Astrocyte (in vitro differentiated cells and primary cell): ENCODE data around the gene VAC14. TPM values are rescaled to one million over a fixed set of nuclear protein-coding genes. Genes with fewer than 3 reads are reported as not detected.
A peak's percentile ranks its signal among the peaks of the same experiment; 100 is the strongest.

Experiments used
- DNase-seq: peaks from one replicate; pipeline ENCODE4 v3.0.0-alpha.2; 2010; ENCODE audit warnings: low read depth
- FAIRE-seq: peaks from 2 replicates; lab custom pipeline; 2011; peaks lifted over from hg19 to GRCh38; lab: Jason Lieb, UNC
- H2AFZ ChIP-seq: 2 replicates; pipeline ENCODE4 v1.6.0; 2012; ENCODE audit warnings: low read depth, low read length, inconsistent platforms
- H3K27ac ChIP-seq: 2 replicates; pipeline ENCODE4 v1.5.1; 2011; ENCODE audit warnings: low read depth, low read length, inconsistent platforms
- H3K27me3 ChIP-seq: 2 replicates; pipeline ENCODE4 v1.6.0; 2011; ENCODE audit warnings: low read length, inconsistent platforms; ENCODE audit not compliant: insufficient read depth
- H3K36me3 ChIP-seq: 2 replicates; pipeline ENCODE4 v1.5.1; 2011; ENCODE audit warnings: low read length, inconsistent platforms; ENCODE audit not compliant: insufficient read depth
- H3K4me1 ChIP-seq: 2 replicates; pipeline ENCODE4 v1.5.1; 2011; ENCODE audit warnings: low read length, inconsistent platforms; ENCODE audit not compliant: insufficient read depth
- H3K4me2 ChIP-seq: 2 replicates; pipeline ENCODE4 v1.6.0; 2012; ENCODE audit warnings: low read length, inconsistent platforms
- H3K4me3 ChIP-seq: 2 replicates; pipeline ENCODE4 v1.5.1; 2011; ENCODE audit warnings: low read depth, mild to moderate bottlenecking, low read length, inconsistent platforms; ENCODE audit not compliant: insufficient read depth
- H3K79me2 ChIP-seq: 2 replicates; pipeline ENCODE4 v1.6.0; 2012; ENCODE audit warnings: mild to moderate bottlenecking, low read length, inconsistent platforms; ENCODE audit not compliant: insufficient read depth
- H3K9ac ChIP-seq: 2 replicates; pipeline ENCODE4 v1.6.0; 2012; ENCODE audit warnings: mild to moderate bottlenecking, low read length, inconsistent platforms
- H3K9me3 ChIP-seq: 2 replicates; pipeline ENCODE4 v1.5.1; 2012; ENCODE audit warnings: low read depth, mild to moderate bottlenecking, low read length, inconsistent platforms; ENCODE audit not compliant: insufficient read depth
- H4K20me1 ChIP-seq: 2 replicates; pipeline ENCODE4 v1.6.0; 2012; ENCODE audit warnings: low read length, inconsistent platforms; ENCODE audit not compliant: insufficient read depth
- H3K27ac Mint-ChIP-seq: one replicate; pipeline ENCODE4 v1.8.0; 2021; ENCODE audit warnings: mild to moderate bottlenecking, mixed read lengths; ENCODE audit not compliant: unreplicated experiment
- H3K27me3 Mint-ChIP-seq: one replicate; pipeline ENCODE4 v1.8.0; 2021; ENCODE audit warnings: low read depth, mixed read lengths; ENCODE audit not compliant: unreplicated experiment
- H3K36me3 Mint-ChIP-seq: one replicate; pipeline ENCODE4 v1.8.0; 2021; ENCODE audit warnings: low read depth, mixed read lengths; ENCODE audit not compliant: unreplicated experiment
- H3K4me1 Mint-ChIP-seq: one replicate; pipeline ENCODE4 v1.8.0; 2021; ENCODE audit warnings: low read depth, mixed read lengths; ENCODE audit not compliant: unreplicated experiment
- H3K4me3 Mint-ChIP-seq: one replicate; pipeline ENCODE4 v1.8.0; 2021; ENCODE audit warnings: mild to moderate bottlenecking, moderate library complexity, mixed read lengths; ENCODE audit not compliant: unreplicated experiment
- H3K9me3 Mint-ChIP-seq: one replicate; pipeline ENCODE4 v1.8.0; 2021; ENCODE audit warnings: mild to moderate bottlenecking, mixed read lengths; ENCODE audit not compliant: unreplicated experiment
- CTCF ChIP-seq: IDR thresholded peaks from 2 replicates; pipeline ENCODE4 v1.5.1; 2011; ENCODE audit warnings: low read depth, mild to moderate bottlenecking, inconsistent platforms, low read length, moderate library complexity; ENCODE audit not compliant: insufficient read depth
- EZH2 ChIP-seq: IDR thresholded peaks from 2 replicates; pipeline ENCODE4 v1.6.1; 2012; ENCODE audit warnings: mild to moderate bottlenecking, low read length, inconsistent platforms; ENCODE audit not compliant: insufficient read depth
- total RNA-seq: library from RNA; stranded (reverse); gene quantifications from 2 replicates; pipeline ENCODE4 v1.2.1, GENCODE V29; 2021

VAC14 gene
- total RNA-seq, 1 donor from 2014 or later: 27.8 TPM

- Mint-ChIP-seq H3K36me3 (no peaks in the 10 kb centered on the region), H3K4me3 (no peak overlapping the region), H3K4me1 (peaks cover 9% of the 10 kb centered on the region), H3K9me3 (peaks cover 2% of the 10 kb centered on the region), H3K27me3 (peaks cover 10% of the 10 kb centered on the region), H3K27ac (no peak overlapping the region)
- FAIRE-seq (no peak), DNase-seq (no peak)
- peak overlapping the region; percentile 9 for H3K4me2 ChIP-seq
- peaks cover 15% of the 10 kb centered on the region for H3K4me1 ChIP-seq
- H3K4me3 ChIP-seq: no peak overlapping the region
- no peaks in the 10 kb centered on the region for H3K9me3 ChIP-seq
- TF ChIP-seq CTCF (no peak), EZH2 (no peak)
- H3K27ac ChIP-seq: no peak overlapping the region
- no peaks in the 10 kb centered on the region for H3K79me2 ChIP-seq
- no peak overlapping the region for H3K9ac ChIP-seq
- no peaks in the 10 kb centered on the region for H4K20me1 ChIP-seq
- no peaks in the 10 kb centered on the region for H3K36me3 ChIP-seq
- H3K27me3 ChIP-seq: no peaks in the 10 kb centered on the region
- H2AFZ ChIP-seq: no peak overlapping the region
These were observed 153.3 kb downstream of the VAC14 start for GRCh38 chr16:70647441-70648359.

- no peak within 1 kb of the TSS for H3K9ac ChIP-seq
- FAIRE-seq (no peak), DNase-seq (peak; percentile 14)
- no peaks in the 10 kb centered on the region for H3K9me3 ChIP-seq
- H3K27me3 Mint-ChIP-seq: peaks cover 12% of the 10 kb centered on the region
- H3K36me3 Mint-ChIP-seq: no peaks in the 10 kb centered on the region
- no peak within 1 kb of the TSS for H3K27ac ChIP-seq
- TF ChIP-seq EZH2: no peak
- TF ChIP-seq CTCF: no peak
- H3K4me1 ChIP-seq: peaks cover 13% of the 10 kb centered on the region
- H3K4me2 ChIP-seq: peak within 1 kb of the TSS; percentile 9
- H3K4me3 Mint-ChIP-seq: no peak within 1 kb of the TSS
- H4K20me1 ChIP-seq: no peaks in the 10 kb centered on the region
- H3K36me3 ChIP-seq: no peaks in the 10 kb centered on the region
- H3K27ac Mint-ChIP-seq: peak within 1 kb of the TSS; percentile 69
- H3K79me2 ChIP-seq: no peaks in the 10 kb centered on the region
- H3K4me3 ChIP-seq: no peak within 1 kb of the TSS
- peaks cover 7% of the 10 kb centered on the region for H3K4me1 Mint-ChIP-seq
- peaks cover 2% of the 10 kb centered on the region for H3K9me3 Mint-ChIP-seq
- H3K27me3 ChIP-seq: no peaks in the 10 kb centered on the region
- H2AFZ ChIP-seq: no peak within 1 kb of the TSS
These were observed 154.4 kb downstream of the VAC14 start, which contains the start of gene IL34 for GRCh38 chr16:70646260-70647241. Gene IL34 (plus strand): TSS chr16:70646559. CDS start chr16:70646948, 389 bp downstream.
